ENCODE data around the gene ACBD4.
A peak's percentile ranks its signal among the peaks of the same experiment; 100 is the strongest.

The ACBD4 gene, protein sequence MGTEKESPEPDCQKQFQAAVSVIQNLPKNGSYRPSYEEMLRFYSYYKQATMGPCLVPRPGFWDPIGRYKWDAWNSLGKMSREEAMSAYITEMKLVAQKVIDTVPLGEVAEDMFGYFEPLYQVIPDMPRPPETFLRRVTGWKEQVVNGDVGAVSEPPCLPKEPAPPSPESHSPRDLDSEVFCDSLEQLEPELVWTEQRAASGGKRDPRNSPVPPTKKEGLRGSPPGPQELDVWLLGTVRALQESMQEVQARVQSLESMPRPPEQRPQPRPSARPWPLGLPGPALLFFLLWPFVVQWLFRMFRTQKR

GRCh38 chr17:45135192-45135977 is at the start of gene ACBD4:
TSS of gene ACBD4 (plus strand) at chr17:45135687. CDS start at chr17:45136145, 458 bp downstream.
- DNase-seq, result peak; percentile 95

DNA sequence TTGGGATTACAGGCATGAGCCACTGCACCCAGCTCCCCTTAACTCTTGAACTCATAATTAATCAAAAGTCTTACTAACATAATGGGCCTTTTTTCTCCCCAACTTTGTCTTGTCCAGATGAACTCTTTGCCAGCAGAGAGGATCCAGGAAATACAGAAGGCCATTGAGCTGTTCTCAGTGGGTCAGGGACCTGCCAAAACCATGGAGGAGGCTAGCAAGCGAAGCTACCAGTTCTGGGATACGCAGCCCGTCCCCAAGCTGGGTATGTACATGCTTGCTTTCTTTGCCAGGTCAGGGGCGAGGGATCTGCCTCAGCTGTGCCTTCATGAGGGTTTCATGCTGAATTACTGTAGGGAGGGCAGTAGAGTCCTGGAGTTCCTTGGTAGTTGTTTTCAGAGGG is 49.1 kb upstream of the ACBD4 start:
- no peak for DNase-seq

DNA sequence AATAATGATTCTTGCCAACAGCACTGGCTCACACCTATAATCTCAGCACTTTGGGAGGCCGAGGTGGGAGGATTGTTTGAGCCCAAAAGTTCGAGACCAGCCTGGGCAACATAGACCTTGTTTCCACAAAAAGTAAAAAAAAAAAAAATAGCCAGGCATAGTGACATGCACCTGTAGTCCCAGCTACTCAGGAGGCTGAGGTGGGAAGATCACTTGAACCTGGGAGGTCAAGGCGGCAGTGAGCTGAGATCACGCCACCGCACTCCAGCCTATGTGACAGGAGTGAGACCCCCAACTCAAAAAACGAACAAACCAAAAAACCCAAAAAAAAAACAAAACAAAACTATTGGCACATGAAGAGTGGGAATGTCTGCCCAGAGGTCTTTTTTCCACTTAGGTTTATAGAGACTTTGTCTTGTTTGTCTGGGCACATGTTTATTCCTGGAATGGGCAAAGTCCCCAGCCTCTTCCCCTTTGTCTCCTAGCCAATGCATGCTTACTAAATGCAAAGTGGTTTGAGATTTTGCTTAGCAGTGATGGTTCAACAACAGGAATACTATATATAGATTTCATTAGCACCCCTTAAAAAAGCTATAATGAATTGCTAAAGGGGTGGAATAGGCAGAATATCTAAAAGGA is 48.5 kb upstream of the ACBD4 start:
- no peak for DNase-seq

- no peak for DNase-seq
These were observed 47.9 kb upstream of the ACBD4 start for GRCh38 chr17:45087504-45087975.

DNA sequence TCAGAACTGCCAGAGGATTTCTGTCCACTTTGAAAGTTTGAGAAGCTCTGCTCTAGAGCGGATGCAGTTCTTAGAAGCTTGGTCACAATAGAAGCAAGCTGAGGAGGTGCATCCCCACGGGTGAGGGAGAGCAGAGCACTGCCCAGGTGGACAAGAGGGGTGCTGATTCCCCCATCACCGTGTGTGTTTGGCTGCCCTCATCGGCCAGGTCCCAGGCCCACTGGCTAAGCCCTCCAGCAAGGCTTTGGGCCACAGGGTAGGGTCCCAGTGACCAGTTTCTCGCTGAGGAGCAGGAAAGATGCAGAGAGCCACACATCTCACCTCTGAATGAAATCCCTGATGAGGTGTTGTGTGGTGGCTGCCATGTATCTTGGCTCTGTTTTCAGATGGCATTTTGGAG is 47.5 kb upstream of the ACBD4 start:
- no peak for DNase-seq

- no peak for DNase-seq
These were observed 46.7 kb upstream of the ACBD4 start for GRCh38 chr17:45088741-45089140.

GRCh38 chr17:45090711-45091110 is 44.8 kb upstream of the ACBD4 start:
- no peak for DNase-seq

DNA sequence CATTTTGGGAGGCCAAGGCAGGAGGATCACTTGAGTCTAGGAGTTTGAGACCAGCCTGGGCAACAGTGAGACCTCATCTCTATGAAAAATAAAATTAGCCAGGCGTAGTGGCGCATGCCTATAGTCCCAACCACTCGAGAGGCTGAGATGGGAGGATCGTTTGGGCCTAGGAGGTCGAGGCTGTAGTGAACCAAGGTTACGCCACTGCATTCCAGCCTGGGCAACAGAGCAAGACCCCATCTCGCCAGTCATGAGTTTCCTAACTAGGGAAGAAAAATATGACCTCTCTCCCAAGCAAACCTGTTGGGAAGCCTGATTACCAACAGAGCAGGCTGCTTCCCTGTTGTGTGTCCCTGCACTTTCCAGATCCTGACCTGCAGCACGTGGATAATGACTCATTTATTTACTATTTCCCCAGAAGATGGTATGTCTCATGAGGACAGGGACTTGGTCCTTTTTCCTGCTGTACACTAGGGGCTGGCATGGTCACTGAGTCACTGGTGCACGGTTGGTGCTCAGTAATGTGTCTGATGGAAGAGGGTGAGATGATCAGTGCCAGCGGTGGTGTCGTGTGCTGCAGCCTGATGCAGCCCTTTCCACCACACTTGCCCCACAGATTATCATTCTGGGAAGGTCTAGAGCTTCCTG is 43.6 kb upstream of the ACBD4 start:
- no peak for DNase-seq

DNA sequence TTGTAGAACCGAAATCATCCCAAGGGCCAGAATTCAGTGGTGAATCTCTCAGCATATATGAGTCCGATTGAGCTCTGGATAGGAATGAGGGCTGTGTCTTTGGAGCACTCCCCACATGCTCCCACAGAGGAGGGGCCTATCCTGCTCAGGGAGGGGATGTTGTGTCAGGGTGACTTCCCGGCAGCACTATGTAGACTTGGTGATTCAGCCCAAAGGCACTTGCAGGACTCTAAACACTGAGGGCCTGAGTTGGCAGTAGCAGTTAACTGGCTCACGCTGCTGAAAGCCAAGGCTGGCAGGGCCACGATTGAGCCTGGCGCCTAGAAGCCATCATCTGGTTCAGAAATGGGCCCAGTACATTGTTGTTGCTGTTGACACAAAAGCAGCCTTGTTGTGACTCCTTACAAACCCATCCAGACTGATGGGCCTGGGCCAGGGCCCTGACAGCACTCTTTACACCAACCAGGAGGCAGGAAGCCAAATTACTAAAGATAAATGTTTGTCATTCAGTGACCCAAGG is 42.5 kb upstream of the ACBD4 start:
- no peak for DNase-seq

GRCh38 chr17:45093444-45094110 is 41.9 kb upstream of the ACBD4 start:
- no peak for DNase-seq

DNA sequence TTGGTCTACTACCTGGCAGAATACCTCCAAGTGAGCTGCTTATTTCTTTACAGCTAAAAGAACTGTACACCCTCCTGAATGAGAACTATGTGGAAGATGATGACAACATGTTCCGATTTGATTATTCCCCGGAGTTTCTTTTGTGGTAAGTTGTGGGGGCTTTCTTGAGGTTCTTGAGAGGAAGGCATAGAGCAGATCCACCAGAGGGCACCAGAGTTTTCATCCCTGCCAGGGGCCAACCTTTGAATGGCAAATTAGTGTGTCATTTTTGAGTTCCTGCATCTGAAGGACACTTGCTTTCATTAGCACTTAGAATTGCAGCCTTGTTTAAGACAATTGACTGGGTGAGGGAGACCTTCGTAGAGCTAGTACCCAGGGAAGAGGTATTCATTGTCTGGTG is 39.3 kb upstream of the ACBD4 start:
- no peak for DNase-seq

- DNase-seq, result no peak
These were observed 38.6 kb upstream of the ACBD4 start for GRCh38 chr17:45096926-45097325.

- DNase-seq, result no peak
These were observed 37.2 kb upstream of the ACBD4 start for GRCh38 chr17:45098081-45098868.

DNA sequence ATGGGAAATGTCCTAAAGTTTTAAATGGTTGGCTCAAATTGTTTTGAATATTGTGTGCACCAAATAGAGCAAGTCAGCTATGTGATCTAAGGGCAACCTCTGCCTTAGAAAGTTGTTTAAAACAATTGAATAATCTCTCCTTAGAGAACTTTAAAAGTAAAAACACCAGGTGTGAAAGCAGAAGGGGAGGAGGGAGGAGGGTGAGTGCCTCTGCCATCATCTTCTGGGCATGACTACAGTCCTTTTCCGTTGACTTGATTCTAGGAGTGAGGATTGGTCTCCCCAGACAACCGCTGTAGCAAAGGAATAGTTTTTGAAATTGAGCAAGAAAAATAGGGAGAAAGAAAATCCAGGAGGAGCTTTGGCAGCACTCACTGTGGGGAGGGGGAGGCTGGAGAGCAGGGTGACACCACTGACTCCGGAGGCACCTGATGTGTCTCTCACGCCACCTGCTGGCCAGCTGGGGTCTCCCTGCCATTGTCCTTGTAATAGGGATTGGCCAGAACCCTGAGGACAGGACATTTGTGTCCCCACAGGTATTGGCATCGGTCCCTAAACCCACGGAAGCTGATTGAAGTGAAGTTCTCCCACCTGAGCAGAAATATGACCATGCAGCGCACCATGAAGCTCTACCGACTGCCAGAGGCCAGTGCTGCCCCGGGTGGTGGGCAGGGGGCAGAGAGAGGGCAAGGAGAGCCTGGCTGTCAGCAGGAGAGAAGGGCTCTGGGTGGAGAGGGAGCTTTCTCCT is 36.4 kb upstream of the ACBD4 start:
- peak; percentile 71 for DNase-seq

GRCh38 chr17:45101546-45101882 is 34.0 kb upstream of the ACBD4 start:
- no peak for DNase-seq

DNA sequence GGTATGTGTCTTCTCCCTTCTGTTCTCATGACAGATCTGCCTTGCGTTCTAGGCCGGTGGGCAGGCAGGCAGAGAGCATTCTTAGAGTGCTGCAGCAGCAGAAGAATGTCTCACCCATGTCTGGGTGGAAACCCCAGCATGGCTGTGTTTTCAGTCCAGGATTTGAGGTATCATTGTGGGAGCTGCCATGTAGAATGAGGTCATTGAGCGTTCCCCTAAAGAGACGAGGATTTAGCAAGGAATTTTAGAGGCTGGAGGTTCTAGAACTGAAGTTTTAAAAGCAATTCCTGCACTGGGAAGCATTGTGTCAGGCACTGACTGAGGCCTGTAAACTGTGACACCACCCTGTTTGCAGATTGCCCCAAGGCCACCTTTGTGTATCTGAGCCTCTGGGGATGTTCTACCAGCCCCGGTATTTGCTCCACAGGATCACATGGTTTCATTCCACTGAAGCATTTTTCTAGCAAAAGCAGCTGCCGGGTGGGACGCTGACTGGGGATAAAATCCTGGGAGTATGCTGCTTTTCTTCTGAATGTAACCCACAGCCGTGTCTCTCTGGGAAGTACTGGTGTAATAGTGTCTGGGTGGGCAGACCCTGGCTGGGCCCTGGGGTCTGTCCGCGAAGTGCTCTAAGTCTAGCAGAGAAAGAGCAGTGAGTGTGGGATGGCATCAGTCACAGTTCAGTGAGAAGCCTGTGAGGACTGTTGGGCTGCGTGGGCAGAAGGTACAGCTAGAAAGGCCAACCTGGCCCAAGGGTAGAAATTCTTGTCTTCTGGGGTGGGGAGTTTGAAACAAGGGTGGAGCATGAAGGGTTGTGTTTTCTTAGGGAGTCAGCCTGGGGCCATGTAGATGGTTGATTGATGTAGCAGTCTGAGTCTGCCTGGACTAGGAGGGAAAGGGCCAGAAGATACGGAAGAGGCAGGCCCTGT is 33.3 kb upstream of the ACBD4 start:
- no peak for DNase-seq

GRCh38 chr17:45102856-45103255 is 32.6 kb upstream of the ACBD4 start:
- no peak for DNase-seq

DNA sequence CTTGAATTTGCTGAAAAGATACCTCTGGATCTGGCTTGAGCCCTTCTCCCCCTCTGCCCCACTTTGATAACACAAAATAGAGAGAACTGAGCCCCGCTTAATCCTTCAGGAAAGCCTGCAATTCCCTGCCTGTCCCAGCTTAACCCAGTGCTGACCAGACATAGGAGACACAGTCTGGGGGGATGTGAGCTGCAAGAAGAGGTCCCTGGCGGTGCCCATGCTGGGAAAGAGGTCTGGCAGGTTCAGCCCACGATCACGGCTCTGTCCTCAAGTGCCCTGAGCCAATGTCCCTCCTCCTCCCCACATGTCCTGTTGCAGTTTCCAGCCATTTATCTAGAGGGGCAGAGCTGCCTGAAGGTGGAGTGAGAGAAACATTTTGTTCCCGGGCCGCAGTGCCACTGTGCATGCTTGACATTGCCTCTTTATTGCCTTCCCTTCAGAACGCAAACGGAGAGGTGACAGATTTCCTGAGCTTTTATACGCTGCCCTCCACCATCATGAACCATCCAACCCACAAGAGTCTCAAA is 32.2 kb upstream of the ACBD4 start:
- DNase-seq, result no peak

GRCh38 chr17:45104029-45104428 is 31.5 kb upstream of the ACBD4 start:
- DNase-seq, result no peak

DNA sequence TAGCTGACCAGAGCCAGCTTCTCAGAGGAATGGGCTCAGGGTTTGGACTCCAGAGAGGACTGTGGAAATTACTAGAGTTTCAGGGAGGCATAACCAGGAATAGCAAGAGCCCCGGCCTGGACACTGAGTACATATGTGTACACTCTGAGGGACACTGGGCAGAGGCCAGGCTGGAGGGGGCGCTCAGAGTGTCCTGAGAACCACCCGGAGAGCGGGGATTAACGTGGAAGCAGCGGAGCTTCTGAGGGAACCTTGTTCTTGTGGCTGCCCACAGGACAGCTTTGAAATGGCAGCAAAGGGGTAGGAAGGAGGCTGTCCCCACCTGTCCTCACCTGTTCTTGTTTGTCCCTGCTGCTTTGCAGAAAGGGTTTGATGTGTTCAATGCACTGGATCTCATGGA is 31.0 kb upstream of the ACBD4 start:
- DNase-seq, result no peak

Data from CD4-positive, alpha-beta T cell treated with Interleukin-15 for 1 hour (primary cell).